Trophoblast cell (in vitro differentiated cells and primary cell): Measurements from ENCODE around the gene LINGO3.

Source experiments
- DNase-seq, 2 donors: peaks; one replicate each; pipeline ENCODE4 v3.0.0-alpha.2; 2016
- H2AFZ ChIP-seq: 2 replicates; pipeline ENCODE4 v1.6.1; 2013; ENCODE audit warnings: low read length, moderate library complexity, mild to moderate bottlenecking; ENCODE audit not compliant: insufficient read depth, poor library complexity
- H2AK5ac ChIP-seq: 2 replicates; pipeline ENCODE4 v1.6.1; 2013; ENCODE audit warnings: mild to moderate bottlenecking, low read length
- H2BK120ac ChIP-seq: 2 replicates; pipeline ENCODE4 v1.6.1; 2013; ENCODE audit warnings: low read length, mild to moderate bottlenecking, moderate library complexity; ENCODE audit not compliant: insufficient read depth, poor library complexity
- H2BK12ac ChIP-seq: 2 replicates; pipeline ENCODE4 v1.6.1; 2013; ENCODE audit warnings: mild to moderate bottlenecking, low read length, moderate library complexity
- H2BK5ac ChIP-seq: 2 replicates; pipeline ENCODE4 v1.6.1; 2013; ENCODE audit warnings: low read length, low read depth, moderate library complexity, mild to moderate bottlenecking; ENCODE audit not compliant: poor library complexity
- H3K14ac ChIP-seq: 2 replicates; pipeline ENCODE4 v1.6.1; 2013; ENCODE audit warnings: mild to moderate bottlenecking, low read length
- H3K18ac ChIP-seq: 2 replicates; pipeline ENCODE4 v1.6.1; 2013; ENCODE audit warnings: mild to moderate bottlenecking, low read length
- H3K23ac ChIP-seq: 2 replicates; pipeline ENCODE4 v1.6.1; 2013; ENCODE audit warnings: low read length
- H3K27ac ChIP-seq: 2 replicates; pipeline ENCODE4 v1.5.1; 2013; ENCODE audit warnings: low read depth, mild to moderate bottlenecking, inconsistent platforms, low read length, moderate library complexity
- H3K27me3 ChIP-seq: 2 replicates; pipeline ENCODE4 v1.6.1; 2013; ENCODE audit warnings: inconsistent platforms, mild to moderate bottlenecking, low read length, moderate library complexity; ENCODE audit not compliant: insufficient read depth
- H3K36me3 ChIP-seq, 2 experiments: 1 replicate in 1 of 2; 2 replicates in 1 of 2; pipeline ENCODE4 v1.6.1; 2013; ENCODE audit warnings: low read length in 2 of 2, mild to moderate bottlenecking in 2 of 2, moderate library complexity in 1 of 2; ENCODE audit not compliant: insufficient read depth in 2 of 2, control insufficient read depth in 1 of 2
- H3K4ac ChIP-seq: 2 replicates; pipeline ENCODE4 v1.6.1; 2013; ENCODE audit warnings: low read depth, mild to moderate bottlenecking, low read length, moderate library complexity
- H3K4me1 ChIP-seq, 2 experiments: 1 replicate in 1 of 2; 2 replicates in 1 of 2; pipeline ENCODE4 v1.6.1; 2013; ENCODE audit warnings: low read length in 2 of 2, mild to moderate bottlenecking in 2 of 2, moderate library complexity in 1 of 2; ENCODE audit not compliant: insufficient read depth in 2 of 2, control insufficient read depth in 1 of 2
- H3K4me2 ChIP-seq: 2 replicates; pipeline ENCODE4 v1.6.1; 2013; ENCODE audit warnings: inconsistent platforms, mild to moderate bottlenecking, low read length, moderate library complexity
- H3K4me3 ChIP-seq: 2 replicates; pipeline ENCODE4 v1.5.1; 2013; ENCODE audit warnings: mild to moderate bottlenecking, low read depth, low read length, inconsistent platforms
- H3K79me1 ChIP-seq: one replicate; pipeline ENCODE4 v1.6.1; 2013; ENCODE audit warnings: low read length
- H3K79me2 ChIP-seq: 2 replicates; pipeline ENCODE4 v1.6.1; 2013; ENCODE audit warnings: low read length, mild to moderate bottlenecking; ENCODE audit not compliant: control insufficient read depth, insufficient read depth, poor library complexity
- H3K9ac ChIP-seq: 2 replicates; pipeline ENCODE4 v1.6.1; 2013; ENCODE audit warnings: mild to moderate bottlenecking, low read length
- H3K9me3 ChIP-seq: 2 replicates; pipeline ENCODE4 v1.6.1; 2013; ENCODE audit warnings: low read depth, mild to moderate bottlenecking, control low read depth, inconsistent platforms, low read length; ENCODE audit not compliant: insufficient read depth
- H4K12ac ChIP-seq: 2 replicates; pipeline ENCODE4 v1.6.1; 2013; ENCODE audit warnings: low read depth, mild to moderate bottlenecking, low read length, moderate library complexity
- H4K8ac ChIP-seq: 2 replicates; pipeline ENCODE4 v1.6.1; 2013; ENCODE audit warnings: low read depth, mild to moderate bottlenecking, low read length, moderate library complexity
- H4K91ac ChIP-seq: one replicate; pipeline ENCODE4 v1.6.1; 2013; ENCODE audit warnings: low read depth, mild to moderate bottlenecking, low read length, moderate library complexity
- WGBS: extraction: QIAGEN DNeasy Blood & Tissue Kit; methylation state at CpG from one replicate; pipeline ENCODE4 v1.1.7; 2013; ENCODE audit warnings: missing lambda C conversion rate; ENCODE audit not compliant: insufficient read length, insufficient coverage; ENCODE audit errors: extremely low coverage; 5-methylcytosine and 5-hydroxymethylcytosine counted together

LINGO3 gene

DNA sequence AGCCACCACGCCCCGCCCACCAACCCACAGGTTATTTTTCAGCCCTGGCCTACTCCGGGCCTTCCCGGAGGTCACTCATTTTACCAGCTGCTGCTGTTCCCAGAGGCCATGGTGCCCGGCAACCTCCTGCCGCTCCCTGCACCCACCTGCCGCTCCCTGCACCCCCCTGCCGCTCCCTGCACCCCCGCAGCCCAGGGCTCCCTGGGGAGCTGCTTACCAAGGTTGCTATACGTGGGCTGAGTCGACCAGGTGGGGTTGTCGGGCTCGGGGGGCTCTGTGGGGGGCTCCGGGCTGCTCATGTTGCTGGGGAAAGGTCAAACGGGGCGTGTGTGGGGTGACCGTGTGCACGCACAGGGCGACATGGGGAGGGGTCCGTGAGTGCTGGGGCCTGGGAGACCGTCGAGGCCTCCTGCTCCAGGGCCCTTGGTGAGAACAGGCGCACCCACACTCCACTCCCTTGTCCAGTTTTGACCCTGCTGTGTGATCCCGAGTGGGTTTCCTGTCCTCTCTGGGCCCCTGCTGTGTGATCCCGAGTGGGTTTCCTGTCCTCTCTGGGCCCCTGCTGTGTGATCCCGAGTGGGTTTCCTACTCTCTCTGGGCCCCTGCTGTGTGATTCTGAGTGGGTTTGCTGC is 27.2 kb downstream of the LINGO3 start:
- Histone ChIP-seq H3K4me1 (peaks cover 7 to 8% of the 10 kb centered on the region in 2 experiments), H2AK5ac (no peak overlapping the region)
- no CpG with 5 or more reads among the region's 26 CpGs for WGBS

DNA sequence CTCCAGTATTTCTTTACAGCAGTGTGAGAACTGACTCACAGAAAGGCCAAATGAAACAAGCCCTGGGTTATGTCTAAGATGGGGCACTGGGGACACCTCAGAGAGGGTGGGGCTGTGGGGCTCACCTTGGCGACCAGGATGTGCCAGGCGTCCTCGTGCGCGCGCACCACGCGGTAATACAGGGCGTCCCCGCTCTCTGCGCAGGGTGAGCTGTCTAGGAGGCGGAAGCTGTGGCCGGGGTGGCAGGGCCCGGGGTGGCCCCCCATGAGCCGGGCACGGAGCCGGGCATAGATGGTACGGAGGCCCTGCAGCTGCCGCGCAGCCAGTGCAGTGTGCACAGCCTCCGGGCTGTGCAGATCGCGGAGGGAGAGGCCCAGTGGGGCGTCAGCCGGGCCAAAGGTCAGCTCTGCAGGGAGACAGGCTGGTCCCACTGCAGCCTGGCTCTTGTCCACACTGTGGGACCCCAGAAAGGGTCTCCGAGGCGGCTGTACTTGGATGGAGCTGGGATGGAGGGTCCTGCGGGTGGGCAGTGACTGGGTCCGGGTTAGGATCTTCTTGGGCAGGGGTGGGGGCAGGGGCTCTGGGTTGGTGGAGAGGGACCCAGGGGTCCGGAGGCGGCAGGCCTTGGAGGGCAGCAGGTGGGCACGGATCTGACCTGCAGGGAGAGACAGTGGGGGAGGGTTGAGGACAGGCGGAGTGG is 29.3 kb downstream of the LINGO3 start:
- Histone ChIP-seq H2BK12ac (no peak overlapping the region), H3K79me1 (peaks cover 3% of the 10 kb centered on the region), H2AFZ (no peak overlapping the region), H3K4me3 (no peak overlapping the region), H3K9me3 (no peaks in the 10 kb centered on the region), H3K14ac (no peak overlapping the region), H2BK120ac (no peak overlapping the region), H3K23ac (no peak overlapping the region), H3K79me2 (no peaks in the 10 kb centered on the region), H3K36me3 (peaks cover 9 to 18% of the 10 kb centered on the region in 2 experiments), H3K18ac (no peak overlapping the region), H3K27me3 (no peaks in the 10 kb centered on the region), H3K4ac (no peak overlapping the region), H2AK5ac (no peak overlapping the region), H4K12ac (no peak overlapping the region), H3K27ac (no peak overlapping the region), H4K8ac (no peak overlapping the region), H3K4me1 (peaks cover 10 to 14% of the 10 kb centered on the region in 2 experiments), H4K91ac (no peak overlapping the region), H3K9ac (no peak overlapping the region), H3K4me2 (no peak overlapping the region), H2BK5ac (no peak overlapping the region)
- no peak for DNase-seq
- WGBS = no CpG with 5 or more reads among the region's 33 CpGs

More for the DNA sequence above, 27.2 kb downstream of the LINGO3 start:
- no peaks in the 10 kb centered on the region for H3K79me2 ChIP-seq
- H3K79me1 ChIP-seq = peaks cover 3% of the 10 kb centered on the region
- H4K12ac ChIP-seq = no peak overlapping the region
- no peak overlapping the region for H3K4ac ChIP-seq
- no peaks in the 10 kb centered on the region for H3K27me3 ChIP-seq
- H2BK12ac ChIP-seq = no peak overlapping the region
- no peak overlapping the region for H2BK120ac ChIP-seq
- H3K9me3 ChIP-seq = no peaks in the 10 kb centered on the region
- H3K36me3 ChIP-seq = peaks cover 4 to 7% of the 10 kb centered on the region in 2 experiments
- H3K18ac ChIP-seq = no peak overlapping the region
- no peak overlapping the region for H4K8ac ChIP-seq
- H3K4me3 ChIP-seq = no peak overlapping the region
- H3K27ac ChIP-seq = no peak overlapping the region
- H3K23ac ChIP-seq = no peak overlapping the region
- no peak overlapping the region for H3K9ac ChIP-seq
- H4K91ac ChIP-seq = no peak overlapping the region
- H3K14ac ChIP-seq = no peak overlapping the region
- H2AFZ ChIP-seq = no peak overlapping the region
- no peak overlapping the region for H3K4me2 ChIP-seq
- H2BK5ac ChIP-seq = no peak overlapping the region
- DNase-seq = no peak

GRCh38 chr19:2277138-2277537 is 30.8 kb downstream of the LINGO3 start:
- H2BK5ac ChIP-seq = no peak overlapping the region
- H3K27me3 ChIP-seq = no peaks in the 10 kb centered on the region
- no peak overlapping the region for H3K9ac ChIP-seq
- no peak overlapping the region for H3K4ac ChIP-seq
- no peak overlapping the region for H2BK120ac ChIP-seq
- peaks cover 23 to 31% of the 10 kb centered on the region in 2 experiments for H3K36me3 ChIP-seq
- H2AK5ac ChIP-seq = no peak overlapping the region
- H3K23ac ChIP-seq = no peak overlapping the region
- no peak overlapping the region for H3K14ac ChIP-seq
- H3K18ac ChIP-seq = no peak overlapping the region
- no peak overlapping the region for H3K4me3 ChIP-seq
- H4K12ac ChIP-seq = no peak overlapping the region
- no CpG with 5 or more reads among the region's 9 CpGs for WGBS
- H3K79me1 ChIP-seq = peaks cover 5% of the 10 kb centered on the region
- H4K8ac ChIP-seq = no peak overlapping the region
- no peak overlapping the region for H2BK12ac ChIP-seq
- peaks cover 3% of the 10 kb centered on the region for H3K79me2 ChIP-seq
- DNase-seq = no peak
- H3K9me3 ChIP-seq = no peaks in the 10 kb centered on the region
- H3K4me1 ChIP-seq = peaks cover 13 to 14% of the 10 kb centered on the region in 2 experiments
- H3K4me2 ChIP-seq = no peak overlapping the region
- H4K91ac ChIP-seq = no peak overlapping the region
- no peak overlapping the region for H2AFZ ChIP-seq
- no peak overlapping the region for H3K27ac ChIP-seq

- Histone ChIP-seq H3K36me3 (peaks cover 28 to 36% of the 10 kb centered on the region in 2 experiments), H3K9ac (no peak overlapping the region), H3K18ac (no peak overlapping the region), H3K79me1 (peaks cover 2% of the 10 kb centered on the region), H3K9me3 (no peaks in the 10 kb centered on the region), H4K8ac (no peak overlapping the region), H3K4me3 (no peak overlapping the region), H3K4ac (no peak overlapping the region), H2BK12ac (no peak overlapping the region), H2AK5ac (no peak overlapping the region), H3K79me2 (peaks cover 7% of the 10 kb centered on the region), H3K4me1 (peaks cover 12% of the 10 kb centered on the region in 2 experiments), H2BK120ac (no peak overlapping the region), H2AFZ (no peak overlapping the region), H4K91ac (no peak overlapping the region), H3K4me2 (no peak overlapping the region), H4K12ac (no peak overlapping the region), H2BK5ac (no peak overlapping the region), H3K14ac (no peak overlapping the region), H3K23ac (no peak overlapping the region), H3K27me3 (no peaks in the 10 kb centered on the region), H3K27ac (no peak overlapping the region)
- peak in 1 of 2 donors; percentile 52 for DNase-seq
- no CpG with 5 or more reads among the region's 28 CpGs for WGBS
Measured at GRCh38 chr19:2276429-2276986, 31.4 kb downstream of the LINGO3 start.
